Gastroesophageal sphincter (tissue), 3 donors: Measurements from ENCODE around the gene RTL10.

Experiments
- CTCF ChIP-seq, 4 experiments: fragments of 200-600 bp in 2 of 4; fragments of 450-650 bp in 2 of 4; sonication (generic) in 1 of 4; IDR thresholded peaks; one replicate each; pipeline ENCODE4 v1.5.1; 2017 to 2019; ENCODE audit warnings: antibody characterized with exemption in 4 of 4, mild to moderate bottlenecking in 2 of 4, moderate library complexity in 2 of 4
- EP300 ChIP-seq: sonication (generic); formaldehyde crosslinking; IDR thresholded peaks from one replicate; pipeline ENCODE4 v1.6.1; 2017; ENCODE audit warnings: antibody characterized with exemption, mild to moderate bottlenecking
- POLR2A ChIP-seq, 2 donors: fragments of 450-650 bp; IDR thresholded peaks; one replicate each; pipeline ENCODE4 v1.6.1; 2017; ENCODE audit warnings: antibody characterized with exemption in 2 of 2, mild to moderate bottlenecking in 2 of 2, moderate library complexity in 1 of 2
- POLR2AphosphoS5 ChIP-seq: sonication (generic); formaldehyde crosslinking; IDR thresholded peaks from one replicate; pipeline ENCODE4 v1.6.1; 2017; ENCODE audit warnings: antibody characterized with exemption

GRCh38 chr22:19806213-19807160 is 48.2 kb downstream of the RTL10 start:
- TF ChIP-seq CTCF (IDR thresholded peaks at IDR 0.05) (no peak), POLR2AphosphoS5 (no peak), POLR2A (IDR thresholded peaks at IDR 0.05) (no peak), EP300 (no peak)
